Measurements from ENCODE around the gene GLB1L2. TPM values are rescaled to one million over a fixed set of nuclear protein-coding genes. Genes with fewer than 3 reads are reported as not detected.

The GLB1L2 gene
- total and polyA plus RNA-seq, 3 donors from 2014 or later: 18.5 to 29.9 (median 29.1) TPM

GRCh38 chr11:134363161-134363560 is 31.4 kb downstream of the GLB1L2 start:
- no peak overlapping the region for H3K27ac ChIP-seq
- 90 to 97% methylated on average over 7 to 9 of the region's 9 CpGs for WGBS, 2 donors
- H3K27me3 ChIP-seq: no peaks in the 10 kb centered on the region
- H3K4me3 ChIP-seq: no peak overlapping the region
- intact Hi-C loops (cut with DNase I; ENCODE audit: low total_unique reads): no loop called here
- H3K9me3 ChIP-seq: no peaks in the 10 kb centered on the region
- H3K4me1 ChIP-seq: no peaks in the 10 kb centered on the region
- TF ChIP-seq POLR2A (IDR thresholded peaks at IDR 0.05): no peak
- TF ChIP-seq CTCF (IDR thresholded peaks at IDR 0.05): no peak
- H3K36me3 ChIP-seq (ENCODE audit: low read depth, missing control alignments): no peaks in the 10 kb centered on the region
- DNase-seq: no peak

GRCh38 chr11:134363592-134363991 is 31.8 kb downstream of the GLB1L2 start:
- Histone ChIP-seq H3K4me1 (no peaks in the 10 kb centered on the region), H3K36me3 (ENCODE audit: low read depth, missing control alignments) (no peaks in the 10 kb centered on the region), H3K27ac (no peak overlapping the region), H3K4me3 (no peak overlapping the region), H3K27me3 (no peaks in the 10 kb centered on the region), H3K9me3 (no peaks in the 10 kb centered on the region)
- peak; percentile 42 for DNase-seq
- 69 to 81% methylated on average over 7 of the region's 7 CpGs for WGBS, 2 donors
- TF ChIP-seq CTCF (IDR thresholded peaks at IDR 0.05) (no peak), POLR2A (IDR thresholded peaks at IDR 0.05) (no peak)
- intact Hi-C loops (cut with DNase I; ENCODE audit: low total_unique reads): no loop called here

GRCh38 chr11:134364261-134364660 is 32.5 kb downstream of the GLB1L2 start:
- Histone ChIP-seq H3K27me3 (no peaks in the 10 kb centered on the region), H3K9me3 (no peaks in the 10 kb centered on the region), H3K36me3 (ENCODE audit: low read depth, missing control alignments) (no peaks in the 10 kb centered on the region), H3K4me1 (no peaks in the 10 kb centered on the region), H3K27ac (no peak overlapping the region), H3K4me3 (no peak overlapping the region)
- no peak for DNase-seq
- intact Hi-C loops (cut with DNase I; ENCODE audit: low total_unique reads): no loop called here
- TF ChIP-seq POLR2A (IDR thresholded peaks at IDR 0.05) (no peak), CTCF (IDR thresholded peaks at IDR 0.05) (no peak)
- WGBS, 2 donors: 90 to 92% methylated on average over 7 to 9 of the region's 9 CpGs

- H3K4me3 ChIP-seq: no peak overlapping the region
- no peaks in the 10 kb centered on the region for H3K27me3 ChIP-seq
- no peak overlapping the region for H3K27ac ChIP-seq
- H3K4me1 ChIP-seq: no peaks in the 10 kb centered on the region
- no peak for DNase-seq
- 64 to 73% methylated on average over 13 to 22 of the region's 22 CpGs for WGBS, 2 donors
- intact Hi-C loops (cut with DNase I; ENCODE audit: low total_unique reads): no loop called here
- TF ChIP-seq CTCF (IDR thresholded peaks at IDR 0.05) (no peak), POLR2A (IDR thresholded peaks at IDR 0.05) (no peak)
- H3K36me3 ChIP-seq (ENCODE audit: low read depth, missing control alignments): no peaks in the 10 kb centered on the region
- H3K9me3 ChIP-seq: no peaks in the 10 kb centered on the region
These were observed 33.5 kb downstream of the GLB1L2 start for GRCh38 chr11:134365011-134365925.

GRCh38 chr11:134366254-134366653 is 34.5 kb downstream of the GLB1L2 start:
- DNase-seq: no peak
- Histone ChIP-seq H3K4me1 (no peaks in the 10 kb centered on the region), H3K4me3 (no peak overlapping the region), H3K36me3 (ENCODE audit: low read depth, missing control alignments) (no peaks in the 10 kb centered on the region), H3K27me3 (no peaks in the 10 kb centered on the region), H3K27ac (no peak overlapping the region), H3K9me3 (no peaks in the 10 kb centered on the region)
- intact Hi-C loops (cut with DNase I; ENCODE audit: low total_unique reads): no loop called here
- TF ChIP-seq POLR2A (IDR thresholded peaks at IDR 0.05): no peak
- no peak for TF ChIP-seq CTCF (IDR thresholded peaks at IDR 0.05)
- WGBS, 2 donors: 70 to 76% methylated on average over 7 of the region's 7 CpGs

Measured in testis (tissue), 3 donors.